HL-60 (cell line): Measurements from ENCODE around the gene TGIF1.
A peak's percentile ranks its signal among the peaks of the same experiment; 100 is the strongest.

Source experiments
- DNase-seq, 2 experiments: peaks; one replicate each; pipeline ENCODE4 v3.0.0-alpha.2; 2010 to 2020; ENCODE audit warnings: low read depth in 1 of 2, low spot score in 1 of 2
- H3K27ac ChIP-seq: fragments of 250-450 bp; sonication (Bioruptor Pico); replicated peaks from 2 replicates; pipeline ENCODE4 v1.5.1; 2020; ENCODE audit warnings: mild to moderate bottlenecking, moderate library complexity
- H3K27me3 ChIP-seq: fragments of 250-450 bp; sonication (Bioruptor Pico); 2 replicates; pipeline ENCODE4 v1.5.1; 2021; ENCODE audit warnings: mild to moderate bottlenecking, moderate library complexity; ENCODE audit not compliant: insufficient read depth, poor library complexity, severe bottlenecking
- H3K4me3 ChIP-seq: replicated peaks from 2 replicates; pipeline ENCODE4 v1.5.1; 2011; ENCODE audit warnings: mild to moderate bottlenecking, control low read depth, low read length; ENCODE audit not compliant: insufficient read depth
- GABPA ChIP-seq: IDR thresholded peaks from 2 replicates; pipeline ENCODE4 v1.6.1; 2012; ENCODE audit warnings: low read depth
- POLR2AphosphoS5 ChIP-seq: IDR thresholded peaks from 2 replicates; pipeline ENCODE4 v1.6.1; 2012; ENCODE audit warnings: low read depth
- REST ChIP-seq: IDR thresholded peaks from 2 replicates; pipeline ENCODE4 v1.6.1; 2012; ENCODE audit warnings: low read depth; ENCODE audit not compliant: insufficient replicate concordance
- SPI1 ChIP-seq: IDR thresholded peaks from 2 replicates; pipeline ENCODE4 v1.6.1; 2012; ENCODE audit warnings: low read depth, mild to moderate bottlenecking, borderline replicate concordance
- TF ChIP-seq, protein P1 (sequence below): IDR thresholded peaks from one replicate; pipeline ENCODE4 v1.5.1; 2011; ENCODE audit warnings: low read length, control low read depth, inconsistent platforms; ENCODE audit not compliant: insufficient read depth

The TGIF1 gene

DNA sequence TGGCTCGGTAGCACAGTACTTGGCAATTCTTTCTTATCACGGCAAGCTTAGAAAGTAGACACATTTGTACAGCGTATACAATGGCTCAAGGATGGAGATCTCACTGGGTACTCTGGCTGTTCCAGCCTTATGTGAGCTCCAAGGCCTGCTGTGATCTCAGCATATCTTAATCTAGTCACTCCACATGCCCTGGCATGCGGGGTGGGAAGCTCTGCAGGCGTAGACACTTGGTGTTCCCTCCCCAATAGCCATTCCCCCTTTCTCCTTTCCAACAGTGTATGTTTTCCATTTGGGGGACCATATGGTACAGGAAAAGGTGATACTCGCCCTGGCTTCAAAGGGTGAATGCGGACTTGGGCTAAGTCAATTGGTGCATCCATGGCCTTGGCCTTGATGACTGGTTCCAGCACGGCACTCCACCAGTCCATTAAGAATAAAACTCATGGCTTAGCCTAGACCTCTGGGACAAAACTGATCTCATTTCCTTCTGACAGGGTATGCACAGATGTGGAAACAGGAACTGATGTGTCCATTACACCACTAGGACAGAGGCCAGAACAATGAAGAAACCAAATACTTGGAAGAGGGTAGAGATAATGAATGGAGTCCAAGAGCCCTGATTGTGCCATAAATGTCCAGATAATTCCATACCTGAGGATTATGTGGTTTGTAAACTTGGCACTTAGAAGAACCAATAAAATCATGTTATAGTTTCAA lies 28.4 kb downstream of the TGIF1 start:
- no peaks in the 10 kb centered on the region for H3K27me3 ChIP-seq
- peak in 1 of 2 experiments; percentile 60 for DNase-seq
- H3K27ac ChIP-seq: no peak overlapping the region
- TF ChIP-seq GABPA (no peak), SPI1 (peak; percentile 79; the same call in 1 of the 2 replicates)
- no peak overlapping the region for H3K4me3 ChIP-seq

DNA sequence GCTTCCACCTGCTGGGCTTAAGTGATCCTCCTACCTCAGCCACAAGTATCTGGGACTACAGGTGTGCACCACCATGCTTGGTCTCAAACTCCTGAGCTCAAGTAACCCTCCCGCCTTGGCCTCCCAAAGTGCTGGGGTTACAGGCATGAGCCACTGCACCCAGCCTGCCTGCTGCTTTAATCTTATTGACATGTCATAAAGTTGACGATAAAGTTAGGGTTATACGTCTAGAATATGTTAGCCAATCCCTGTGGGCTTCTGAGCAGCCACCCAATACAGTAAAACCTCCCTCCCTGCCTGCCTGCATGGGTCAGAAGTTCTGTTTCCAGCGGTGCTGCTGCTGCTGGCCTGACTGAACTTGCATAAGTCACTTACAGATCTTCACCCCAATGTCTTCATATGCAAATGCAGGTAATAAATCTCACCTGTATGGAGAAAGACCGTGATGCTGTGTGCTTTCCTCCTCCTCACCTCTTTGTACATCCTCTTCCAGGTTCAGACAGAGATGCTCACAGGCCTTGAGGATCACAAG lies 30.1 kb downstream of the TGIF1 start:
- TF ChIP-seq REST (no peak), SPI1 (no peak), GABPA (no peak), POLR2AphosphoS5 (no peak)
- TF ChIP-seq, protein P1, sequence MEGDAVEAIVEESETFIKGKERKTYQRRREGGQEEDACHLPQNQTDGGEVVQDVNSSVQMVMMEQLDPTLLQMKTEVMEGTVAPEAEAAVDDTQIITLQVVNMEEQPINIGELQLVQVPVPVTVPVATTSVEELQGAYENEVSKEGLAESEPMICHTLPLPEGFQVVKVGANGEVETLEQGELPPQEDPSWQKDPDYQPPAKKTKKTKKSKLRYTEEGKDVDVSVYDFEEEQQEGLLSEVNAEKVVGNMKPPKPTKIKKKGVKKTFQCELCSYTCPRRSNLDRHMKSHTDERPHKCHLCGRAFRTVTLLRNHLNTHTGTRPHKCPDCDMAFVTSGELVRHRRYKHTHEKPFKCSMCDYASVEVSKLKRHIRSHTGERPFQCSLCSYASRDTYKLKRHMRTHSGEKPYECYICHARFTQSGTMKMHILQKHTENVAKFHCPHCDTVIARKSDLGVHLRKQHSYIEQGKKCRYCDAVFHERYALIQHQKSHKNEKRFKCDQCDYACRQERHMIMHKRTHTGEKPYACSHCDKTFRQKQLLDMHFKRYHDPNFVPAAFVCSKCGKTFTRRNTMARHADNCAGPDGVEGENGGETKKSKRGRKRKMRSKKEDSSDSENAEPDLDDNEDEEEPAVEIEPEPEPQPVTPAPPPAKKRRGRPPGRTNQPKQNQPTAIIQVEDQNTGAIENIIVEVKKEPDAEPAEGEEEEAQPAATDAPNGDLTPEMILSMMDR: no peak
- no peak for DNase-seq
- H3K27me3 ChIP-seq: no peaks in the 10 kb centered on the region
- H3K4me3 ChIP-seq: no peak overlapping the region
- H3K27ac ChIP-seq: no peak overlapping the region

DNA sequence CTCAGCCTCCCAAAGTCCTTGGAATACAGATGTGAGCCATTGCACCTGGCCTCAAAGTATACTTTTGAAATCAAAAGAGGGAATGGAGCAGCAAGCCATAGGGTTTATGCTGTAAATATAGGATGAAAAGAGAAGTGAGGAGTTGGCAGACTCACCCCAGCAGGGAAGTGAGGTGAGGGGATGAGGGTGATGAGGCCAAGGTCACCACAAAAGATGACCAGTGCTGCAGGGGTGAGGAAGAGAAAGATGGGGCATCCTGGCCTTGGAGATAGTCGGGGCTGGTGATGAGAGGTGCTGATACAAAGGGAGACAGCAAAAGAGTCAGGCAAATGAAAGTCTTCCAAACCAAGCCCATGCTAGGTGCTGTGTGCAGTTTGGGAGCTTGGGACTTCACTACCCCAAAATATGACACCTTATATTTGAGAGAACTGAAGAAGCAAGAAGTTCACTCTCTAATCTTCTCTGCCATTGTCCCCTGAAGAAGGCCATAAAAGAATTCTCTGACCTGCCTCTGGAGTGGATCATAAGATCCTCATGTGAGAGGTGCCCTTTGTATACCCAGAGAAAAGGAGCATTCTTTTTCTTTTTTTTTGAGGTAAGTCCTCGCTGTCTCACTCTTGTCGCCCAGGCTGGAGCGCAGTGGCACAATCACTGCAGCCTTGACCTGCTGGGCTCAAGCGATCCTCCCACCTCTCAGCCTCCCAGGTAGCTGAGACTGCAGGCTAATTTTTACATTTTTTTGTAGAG lies 31.0 kb downstream of the TGIF1 start:
- no peak overlapping the region for H3K27ac ChIP-seq
- no peaks in the 10 kb centered on the region for H3K27me3 ChIP-seq
- no peak for DNase-seq
- TF ChIP-seq, protein P1: no peak
- TF ChIP-seq POLR2AphosphoS5 (no peak), REST (no peak), GABPA (no peak), SPI1 (no peak)
- no peak overlapping the region for H3K4me3 ChIP-seq

GRCh38 chr18:3481696-3482210 lies 31.8 kb downstream of the TGIF1 start:
- Histone ChIP-seq H3K4me3 (no peak overlapping the region), H3K27ac (no peak overlapping the region), H3K27me3 (no peaks in the 10 kb centered on the region)
- TF ChIP-seq, protein P1: peak; percentile 55
- no peak for TF ChIP-seq GABPA
- DNase-seq: peak in 1 of 2 experiments; percentile 50
